Neural cell (in vitro differentiated cells): ENCODE results near the gene PRKAG2.

ENCODE experiments used
- CTCF ChIP-seq: fragments of 450-650 bp; IDR thresholded peaks from 2 replicates; pipeline ENCODE4 v1.5.1; 2014; ENCODE audit warnings: antibody characterized with exemption, mild to moderate bottlenecking, moderate library complexity; ENCODE audit not compliant: poor library complexity, severe bottlenecking
- EP300 ChIP-seq: fragments of 450-650 bp; conservative IDR thresholded peaks from 2 replicates; pipeline ENCODE4 v1.6.1; 2014; ENCODE audit warnings: antibody characterized with exemption, mild to moderate bottlenecking, moderate library complexity; ENCODE audit not compliant: poor library complexity, severe bottlenecking
- EZH2 ChIP-seq: fragments of 200-600, 300-800 bp; shearing (Covaris generic), sonication (generic); IDR thresholded peaks from 2 replicates; pipeline ENCODE4 v1.6.1; 2014; ENCODE audit warnings: antibody characterized with exemption, low read length, borderline replicate concordance, mild to moderate bottlenecking; ENCODE audit not compliant: insufficient read depth, poor library complexity, severe bottlenecking
- MXI1 ChIP-seq: fragments of 450-650 bp; conservative IDR thresholded peaks from 2 replicates; pipeline ENCODE4 v1.6.1; 2014; ENCODE audit warnings: antibody characterized with exemption, mild to moderate bottlenecking; ENCODE audit not compliant: poor library complexity, severe bottlenecking
- POLR2AphosphoS5 ChIP-seq: IDR thresholded peaks from 2 replicates; pipeline ENCODE4 v1.6.1; 2012
- RAD21 ChIP-seq: fragments of 450-650 bp; conservative IDR thresholded peaks from 2 replicates; pipeline ENCODE4 v1.6.1; 2014; ENCODE audit warnings: antibody characterized with exemption, mild to moderate bottlenecking, moderate library complexity
- REST ChIP-seq: IDR thresholded peaks from 2 replicates; pipeline ENCODE4 v1.6.1; 2012; ENCODE audit warnings: borderline replicate concordance
- SMC3 ChIP-seq: fragments of 450-650 bp; conservative IDR thresholded peaks from 2 replicates; pipeline ENCODE4 v1.6.1; 2014; ENCODE audit warnings: antibody characterized with exemption, mild to moderate bottlenecking, moderate library complexity; ENCODE audit not compliant: poor library complexity
- TAF1 ChIP-seq: IDR thresholded peaks from 2 replicates; pipeline ENCODE4 v1.6.1; 2012; ENCODE audit warnings: low read depth

GRCh38 chr7:151789380-151789947 lies 87.5 kb downstream of the PRKAG2 start:
- TF ChIP-seq CTCF (no peak), REST (no peak), EP300 (no peak), EZH2 (no peak), RAD21 (no peak), TAF1 (no peak), POLR2AphosphoS5 (no peak), MXI1 (no peak), SMC3 (no peak)
